Measurements from ENCODE around the gene C9orf78.

The C9orf78 gene

DNA sequence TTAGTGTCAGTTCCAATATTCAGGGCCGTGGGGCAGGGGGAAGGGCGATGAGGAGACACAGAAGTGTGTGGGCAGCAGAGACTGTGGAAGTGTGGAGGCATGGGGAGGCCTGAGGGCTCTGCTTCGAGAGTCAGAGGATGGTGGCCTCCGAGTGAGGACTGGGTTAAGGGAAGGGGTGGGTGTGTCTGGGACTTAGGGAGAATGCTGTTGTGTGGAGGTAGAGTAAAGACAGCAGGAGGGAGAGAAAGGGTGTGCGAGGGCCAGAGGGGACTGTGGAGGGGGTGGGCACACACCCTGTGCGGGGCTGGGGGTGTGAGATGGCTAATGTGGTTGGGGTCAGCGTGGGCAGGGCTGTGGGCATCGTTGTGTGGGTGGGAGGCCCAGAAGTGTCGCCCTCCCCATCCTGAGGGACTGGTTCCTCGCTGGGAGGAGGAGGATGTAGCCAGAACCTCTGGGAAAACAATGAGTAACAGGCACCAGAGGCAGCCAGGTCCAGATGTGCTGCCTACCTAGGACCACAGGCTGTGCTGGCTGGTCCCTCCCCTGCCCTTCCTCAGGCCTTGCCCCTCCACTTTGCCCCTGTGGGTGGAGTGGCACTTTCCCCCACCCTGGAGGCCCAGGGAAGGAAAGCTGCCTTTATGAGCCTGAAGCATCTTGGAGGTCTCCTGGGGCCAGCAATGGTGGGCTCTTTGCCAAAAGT, 4.4 kb upstream of the C9orf78 start:
- no peak for DNase-seq

DNA sequence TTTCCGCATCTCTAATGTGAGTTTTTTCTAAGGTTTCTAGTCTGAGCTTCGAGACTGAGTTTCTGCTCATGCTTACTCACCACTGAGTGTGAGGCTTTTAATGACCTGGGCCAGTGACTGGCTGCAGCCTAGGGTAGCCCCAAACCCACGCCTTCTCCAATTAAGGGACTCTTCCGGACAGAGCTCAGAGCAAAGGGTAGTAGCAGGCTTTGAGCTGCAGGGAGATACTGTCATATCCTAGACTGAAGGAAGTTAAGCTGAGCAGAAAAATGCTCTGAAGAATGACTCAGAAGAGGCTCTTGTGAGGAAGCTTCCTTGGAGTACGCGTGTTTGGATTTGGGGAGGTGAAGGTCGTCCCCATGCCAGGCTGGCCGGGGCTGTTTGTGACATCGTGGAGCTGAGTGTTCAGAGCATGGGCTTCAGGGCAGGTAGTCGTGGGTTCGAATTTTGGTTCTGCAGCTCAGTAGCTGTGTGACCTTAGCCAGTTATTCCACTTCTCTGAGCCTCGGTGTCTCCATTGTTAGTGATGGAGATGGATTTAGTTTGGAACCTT, 3.7 kb upstream of the C9orf78 start:
- DNase-seq = peak; percentile 48

DNA sequence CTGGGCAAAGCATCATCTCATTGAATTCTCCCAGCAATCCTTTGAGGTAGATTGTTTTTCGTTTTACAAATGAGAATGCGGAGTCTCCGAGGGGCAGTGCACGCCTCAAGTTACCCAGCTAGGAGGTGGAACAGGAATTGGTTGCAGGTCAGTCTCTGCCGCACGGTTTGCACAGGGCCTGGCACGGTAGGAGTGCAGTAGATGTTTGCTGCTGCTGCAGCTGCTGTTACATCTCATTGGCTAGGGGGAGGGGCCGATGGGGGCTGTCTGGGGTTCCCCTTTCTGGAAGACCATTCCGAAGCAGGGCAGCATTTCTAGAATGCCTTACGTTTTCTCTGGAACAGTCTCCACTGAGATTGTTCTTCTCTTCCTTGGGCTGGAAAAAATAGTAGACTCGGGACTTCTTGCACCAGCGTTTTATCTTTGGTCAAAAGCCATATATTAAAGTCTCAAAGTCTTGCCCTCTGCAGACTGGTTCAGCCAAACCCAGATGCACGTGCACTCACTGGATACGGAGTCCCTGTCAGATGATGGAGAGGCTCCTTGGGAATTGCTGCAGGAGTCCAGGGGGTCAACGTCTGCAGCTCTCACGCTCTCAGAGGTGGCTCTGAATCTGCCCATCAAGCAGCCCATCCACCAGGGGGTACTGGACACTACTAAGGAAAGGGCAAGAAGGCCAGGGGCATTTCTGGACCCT, 1.4 kb upstream of the C9orf78 start:
- peak; percentile 70 for DNase-seq

DNA sequence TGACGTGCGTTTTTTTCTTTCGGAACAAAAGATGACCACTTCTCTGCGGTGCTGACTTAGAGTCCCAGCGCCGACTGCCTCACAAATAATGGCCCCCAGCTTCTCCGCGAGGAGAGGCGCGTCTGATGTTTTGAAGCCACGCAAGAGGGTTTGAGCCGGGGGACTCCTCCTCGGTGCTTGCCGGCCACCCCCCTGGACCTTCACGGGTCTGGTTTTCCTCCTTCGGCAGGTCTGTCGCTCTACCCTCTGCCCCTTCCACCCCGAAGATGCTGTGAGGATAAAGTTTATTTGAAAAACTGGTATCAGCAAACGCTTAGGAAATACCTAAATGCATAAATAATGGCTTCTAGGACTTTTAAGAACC, 767 bp upstream of the C9orf78 start:
- peak; percentile 24 for DNase-seq

DNA sequence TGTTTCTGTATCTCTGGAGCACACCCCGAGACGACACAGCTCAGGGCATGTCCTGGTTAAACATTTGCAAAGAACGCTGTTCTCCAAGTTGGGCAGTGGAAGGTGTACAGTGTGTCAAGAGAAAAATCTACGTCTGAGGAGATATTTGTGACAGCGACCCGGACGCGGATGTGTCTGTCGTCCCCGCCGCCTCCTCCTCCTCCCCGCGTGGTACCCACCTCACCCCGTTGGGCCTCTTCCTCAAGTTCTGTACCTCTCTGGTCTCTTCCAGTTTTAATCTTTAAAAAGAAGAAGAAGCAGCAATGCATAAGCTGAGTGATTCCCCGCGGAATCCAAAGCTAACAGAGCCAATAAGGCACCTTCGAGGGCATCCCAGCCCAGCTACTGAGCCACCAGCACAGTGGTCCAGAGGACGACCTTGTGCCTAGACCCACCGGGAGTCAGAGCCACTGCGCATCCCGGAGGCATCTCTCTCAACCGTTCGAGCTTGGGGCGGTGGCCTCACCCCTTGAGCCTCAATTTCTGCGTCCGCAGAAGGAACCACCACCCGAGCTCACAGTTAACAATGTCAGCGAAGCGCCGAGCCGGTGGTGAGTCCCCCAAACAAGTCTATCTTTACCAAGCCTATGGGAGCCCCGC, 467 bp downstream of the C9orf78 start:
- DNase-seq = peak; percentile 70

DNA sequence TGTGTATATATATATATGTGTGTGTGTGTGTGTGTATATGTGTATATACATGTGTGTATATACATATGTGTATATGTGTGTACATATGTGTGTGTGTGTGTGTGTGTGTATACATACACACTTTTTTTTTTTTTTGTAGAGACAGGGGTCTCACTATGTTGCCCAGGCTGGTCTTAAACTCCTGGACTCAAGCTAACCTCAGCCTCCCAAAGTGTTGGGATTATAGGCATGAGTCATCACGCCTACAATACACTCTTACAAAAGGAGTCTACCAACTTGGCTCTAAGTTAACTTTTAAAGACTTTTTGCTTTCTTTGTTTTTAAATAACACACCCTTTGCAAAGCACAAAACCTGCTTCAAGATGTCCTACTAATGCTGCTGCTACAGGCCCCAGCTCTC, 2.1 kb downstream of the C9orf78 start:
- DNase-seq = no peak

DNA sequence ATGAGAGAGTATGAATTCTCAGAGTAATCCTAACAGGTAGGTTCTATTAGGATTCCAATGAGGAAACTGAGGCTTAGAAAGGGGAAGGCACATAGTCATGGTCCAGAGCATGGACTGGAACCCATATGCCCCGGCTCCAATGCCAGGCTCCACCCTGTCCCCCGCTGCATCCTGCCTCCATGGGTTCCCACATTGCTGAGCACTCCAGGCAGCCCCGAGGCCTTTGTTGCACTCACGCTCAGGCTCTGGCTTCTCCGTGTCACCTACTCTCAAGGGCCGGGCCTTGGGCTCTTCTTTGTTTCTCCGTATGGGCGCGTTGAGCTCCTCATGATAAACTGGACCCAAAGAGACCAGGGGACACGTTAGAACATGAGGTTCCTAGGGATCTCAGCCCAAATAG, 6.1 kb downstream of the C9orf78 start:
- DNase-seq = no peak

DNA sequence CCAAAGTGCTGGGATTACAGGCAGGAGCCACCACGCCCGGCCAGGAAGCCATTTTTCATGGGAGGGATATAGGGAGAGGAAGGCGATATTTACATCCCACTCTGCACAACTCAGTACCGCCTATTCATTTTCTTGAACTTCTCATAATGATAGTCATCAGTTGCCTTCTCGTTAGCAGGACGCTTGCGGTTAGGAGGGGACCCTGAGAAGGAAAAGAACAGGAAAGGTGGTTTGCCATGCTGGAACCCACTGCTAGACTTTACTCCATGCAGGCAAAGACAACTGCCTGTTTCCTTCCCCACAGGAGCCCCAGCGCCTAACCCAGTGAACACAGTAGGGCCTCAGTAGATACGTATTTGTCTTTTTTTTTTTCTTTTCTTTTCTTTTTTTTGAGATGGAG, 7.0 kb downstream of the C9orf78 start:
- no peak for DNase-seq

DNA sequence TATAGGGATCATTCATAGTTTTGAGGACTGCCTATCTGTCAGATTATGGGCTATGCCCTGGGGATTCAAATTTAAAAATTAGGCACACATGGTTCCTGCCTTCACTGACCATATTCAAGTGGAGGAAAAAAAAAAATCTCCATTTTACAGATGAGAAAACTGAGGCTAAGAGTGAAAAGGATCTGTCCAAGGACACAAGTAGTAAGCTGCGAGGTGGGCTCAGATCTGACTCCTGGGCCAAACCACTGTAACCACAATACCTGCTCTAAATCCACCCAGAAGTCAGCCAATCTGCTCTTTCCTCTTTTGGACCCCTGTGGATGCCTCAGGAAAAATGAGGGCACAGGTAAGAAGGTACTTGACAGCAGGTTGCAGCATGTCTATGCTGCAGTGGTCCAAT, 8.3 kb downstream of the C9orf78 start:
- DNase-seq = no peak

DNA sequence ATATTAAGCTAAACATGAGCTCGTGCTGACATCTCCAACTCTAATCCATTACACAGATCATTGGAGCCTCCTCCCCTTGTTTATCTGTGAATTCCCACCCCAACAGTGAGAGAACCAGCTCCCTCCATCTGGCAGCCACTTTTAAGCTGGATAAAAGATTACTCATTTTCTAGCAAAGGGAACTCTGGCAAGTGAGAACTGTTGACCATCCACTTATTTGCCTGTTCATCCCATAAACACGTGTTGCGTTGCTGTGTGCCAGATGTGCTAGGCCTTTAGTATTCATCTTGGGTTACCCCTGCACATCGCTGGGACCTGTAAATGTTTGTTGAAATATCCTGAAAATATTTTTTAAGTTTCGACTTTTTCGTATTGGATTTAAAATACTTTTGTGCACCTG, 8.7 kb downstream of the C9orf78 start:
- no peak for DNase-seq

DNA sequence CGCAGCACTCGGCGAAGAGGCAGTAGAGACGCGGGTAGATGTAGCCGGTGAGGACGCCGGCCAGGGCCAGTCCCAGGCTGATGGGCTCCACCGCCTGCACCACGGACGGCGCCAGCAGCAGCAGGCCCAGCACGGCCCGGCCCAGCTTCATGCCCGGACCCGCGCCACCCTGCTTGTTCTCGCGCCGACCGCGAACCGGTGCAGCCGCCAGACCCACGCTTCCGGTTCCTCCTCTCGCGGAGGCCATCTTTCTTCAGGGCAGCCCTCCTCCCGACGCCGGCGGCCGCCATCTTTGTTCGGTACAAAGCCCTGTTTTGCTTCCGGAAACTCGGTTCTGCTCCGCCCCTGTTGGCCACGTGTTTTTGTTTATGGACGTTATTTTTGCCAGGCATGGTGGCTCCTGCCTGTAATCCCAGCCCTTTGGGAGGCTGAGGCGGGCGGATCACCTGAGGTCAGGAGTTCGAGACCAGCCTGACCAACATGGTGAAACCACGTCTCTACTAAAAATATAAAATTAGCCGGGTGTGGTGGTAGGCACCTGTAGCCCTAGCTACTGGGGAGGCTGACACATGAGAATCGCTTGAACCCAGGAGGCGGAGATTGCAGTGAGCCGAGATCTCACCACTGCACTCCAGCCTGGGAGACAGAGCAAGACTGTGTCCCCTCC, 11.0 kb downstream of the C9orf78 start, which contains the start of gene TOR1A:
TSS of gene TOR1A (minus strand) at position 202 of the 667 bp plus-strand sequence. CDS start at position 151, 51 bp downstream.
- peak; percentile 93 for DNase-seq

DNA sequence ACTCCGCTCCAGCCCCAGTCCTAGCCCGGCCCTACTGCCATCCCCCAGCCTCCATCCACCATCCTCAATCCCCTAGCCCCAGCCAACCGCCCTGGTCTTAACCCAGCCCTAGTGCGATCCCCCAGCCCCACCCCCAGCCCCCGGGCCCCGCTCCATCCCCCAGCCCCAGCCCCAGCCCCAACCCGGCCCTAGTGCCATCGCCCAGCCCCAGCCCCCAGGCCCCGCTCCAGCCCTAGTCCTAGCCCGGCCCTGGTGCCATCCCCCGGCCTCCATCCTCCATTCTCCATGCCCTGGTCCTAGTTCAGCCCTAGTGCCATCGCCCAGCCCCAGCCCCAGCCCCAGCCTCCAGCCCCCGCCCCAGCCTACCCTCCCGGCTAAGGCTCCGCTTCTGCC, 11.5 kb downstream of the C9orf78 start:
- DNase-seq = no peak

DNA sequence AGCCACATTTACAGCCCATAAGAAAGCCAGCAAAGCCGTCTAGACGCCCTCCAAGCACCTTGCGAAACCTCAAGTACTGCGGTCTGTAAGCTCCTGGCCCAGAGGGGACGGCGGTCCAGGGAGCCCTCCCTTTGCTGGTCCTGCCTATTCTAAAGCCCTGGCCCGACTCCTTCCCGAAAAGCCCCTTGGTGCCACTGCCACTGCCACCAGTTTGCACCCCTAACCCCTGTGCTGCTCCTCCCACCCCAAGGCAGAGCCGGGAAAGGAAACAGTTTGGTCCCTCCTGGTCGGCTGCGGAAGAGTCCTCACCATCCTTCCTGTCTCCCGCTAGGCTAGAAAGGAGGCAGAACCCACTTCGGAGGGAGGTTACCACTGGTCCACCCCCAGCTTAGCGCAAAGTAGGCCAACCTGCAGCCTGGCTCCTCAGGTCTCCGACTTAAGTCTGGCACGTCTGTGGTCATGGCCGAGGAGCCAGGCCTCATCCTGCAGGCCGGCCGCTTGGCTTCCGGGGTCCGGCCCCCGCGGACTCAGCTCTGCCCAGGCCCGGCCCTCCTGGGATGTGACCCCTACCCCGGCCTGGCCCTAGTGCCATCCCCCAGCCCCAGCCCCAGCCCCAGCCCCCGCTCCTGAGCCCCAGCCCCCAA, 12.1 kb downstream of the C9orf78 start:
- DNase-seq = peak; percentile 23

DNA sequence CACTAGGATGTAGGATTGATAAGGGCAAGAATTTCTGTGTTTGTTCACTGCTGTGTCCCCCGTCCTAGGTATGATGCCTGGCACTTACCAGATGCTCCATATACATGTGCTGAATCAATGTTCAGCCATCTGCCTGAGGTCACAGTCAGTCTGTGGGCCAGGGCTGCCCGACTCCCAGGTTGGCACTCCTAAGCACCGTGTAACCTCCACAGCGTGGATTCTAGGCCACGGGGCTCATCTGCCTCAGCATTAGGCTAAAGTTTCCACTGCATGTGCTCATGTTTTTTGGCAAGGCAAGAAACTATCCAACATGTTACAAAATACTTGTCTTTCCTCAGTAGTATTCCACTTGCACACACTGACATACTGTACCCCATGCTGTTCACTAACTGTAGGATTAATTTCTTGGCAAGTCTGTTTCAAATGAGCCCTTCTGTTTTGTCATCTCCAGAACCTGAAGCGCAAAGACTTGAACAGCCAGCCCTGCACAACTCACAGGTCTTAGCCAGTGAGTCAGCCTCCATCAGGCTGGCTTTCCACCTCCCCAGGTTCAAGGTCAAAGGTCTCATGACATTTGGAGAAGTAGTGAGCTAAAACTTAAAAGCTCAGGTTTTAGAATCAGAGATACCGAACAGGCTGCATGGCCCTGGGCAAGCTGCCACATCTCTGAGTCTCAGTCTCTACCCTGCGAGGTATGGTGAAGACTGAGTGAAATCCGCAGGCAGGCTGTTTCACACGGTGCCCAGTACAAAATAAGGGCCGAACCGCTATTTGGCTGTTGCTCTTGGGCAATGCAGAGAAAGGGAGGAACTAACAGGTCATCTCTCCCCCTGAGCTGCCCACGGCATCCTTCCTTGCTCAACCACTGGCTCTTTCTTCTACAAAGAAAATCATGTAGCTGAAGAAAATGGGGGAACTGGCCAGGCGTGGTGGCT, 18.3 kb downstream of the C9orf78 start:
- no peak for DNase-seq

DNA sequence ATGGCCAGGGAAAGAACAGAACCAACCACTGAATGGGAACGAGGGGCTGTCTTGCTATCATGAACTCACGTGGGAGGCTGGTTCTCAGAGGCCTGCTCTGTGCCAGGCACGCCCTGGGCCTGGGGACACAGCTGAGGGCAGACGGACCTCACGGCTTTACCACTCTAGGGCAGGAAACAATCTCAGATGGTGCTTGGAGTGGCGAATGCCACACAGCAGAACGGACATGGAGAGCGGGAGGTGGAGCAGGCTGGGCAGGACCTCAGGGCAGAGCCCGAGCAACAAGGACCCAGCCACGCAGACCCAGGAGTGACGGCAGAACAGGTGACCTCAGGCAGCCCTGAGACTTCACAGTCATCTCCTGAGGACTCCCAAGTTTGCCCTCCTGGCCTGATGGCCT, 19.8 kb downstream of the C9orf78 start:
- DNase-seq = no peak

DNA sequence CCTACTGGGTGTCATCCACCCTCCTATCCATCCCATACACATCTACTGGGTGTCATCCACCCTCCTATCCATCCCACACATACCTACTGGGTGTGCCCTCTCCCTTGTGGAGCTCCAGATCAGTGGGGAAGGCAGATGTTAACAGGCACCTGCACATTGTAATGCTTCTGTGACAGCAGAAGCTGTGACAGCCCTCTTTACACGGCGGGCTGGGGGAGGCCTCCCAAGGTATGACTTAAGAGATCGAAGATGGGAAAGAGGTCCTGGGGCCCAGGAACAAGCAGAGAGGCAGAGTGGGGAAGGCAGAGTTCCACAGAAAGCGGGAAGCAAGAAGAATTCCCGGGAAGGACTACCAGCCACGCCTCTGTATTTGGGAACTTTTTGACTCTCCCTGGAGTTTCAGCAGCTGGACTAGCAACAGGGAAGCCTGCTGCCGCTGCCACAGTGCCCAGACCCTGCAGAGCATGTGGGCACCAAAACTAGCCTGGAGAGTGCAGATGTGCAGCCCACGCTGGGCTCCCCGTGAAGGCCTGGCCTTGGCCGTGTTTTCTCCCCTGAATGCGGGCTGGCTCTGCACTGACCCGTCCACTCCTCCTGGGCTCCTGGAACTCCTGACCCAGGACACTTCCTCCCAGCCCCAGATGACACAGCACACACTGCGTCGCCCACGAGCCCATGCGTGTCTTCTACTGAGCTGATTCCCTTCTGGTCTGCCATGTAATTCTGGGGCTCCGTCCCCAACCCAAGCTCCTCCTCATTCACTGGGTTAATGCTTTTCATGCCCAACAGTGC, 20.4 kb downstream of the C9orf78 start:
- DNase-seq = no peak

DNA sequence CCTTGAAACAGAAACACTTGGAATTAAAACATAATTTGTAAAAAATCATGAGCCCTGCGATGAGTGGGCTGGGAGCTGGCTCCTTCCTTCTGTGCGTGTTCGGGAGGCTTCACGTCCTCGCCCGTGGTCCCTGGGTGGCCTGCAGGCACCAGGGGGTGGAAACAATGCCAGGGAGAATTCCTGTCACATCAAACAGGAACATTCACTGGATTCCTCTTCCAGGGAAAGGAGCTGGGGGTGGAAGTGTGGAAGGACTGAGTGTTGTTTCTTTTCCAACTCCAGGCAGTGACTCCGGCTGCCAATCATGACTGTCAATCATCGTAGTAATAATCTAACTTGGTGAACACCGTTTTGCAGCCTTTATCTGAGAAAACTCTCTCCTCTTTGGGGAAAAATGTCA, 21.4 kb downstream of the C9orf78 start:
- no peak for DNase-seq

DNA sequence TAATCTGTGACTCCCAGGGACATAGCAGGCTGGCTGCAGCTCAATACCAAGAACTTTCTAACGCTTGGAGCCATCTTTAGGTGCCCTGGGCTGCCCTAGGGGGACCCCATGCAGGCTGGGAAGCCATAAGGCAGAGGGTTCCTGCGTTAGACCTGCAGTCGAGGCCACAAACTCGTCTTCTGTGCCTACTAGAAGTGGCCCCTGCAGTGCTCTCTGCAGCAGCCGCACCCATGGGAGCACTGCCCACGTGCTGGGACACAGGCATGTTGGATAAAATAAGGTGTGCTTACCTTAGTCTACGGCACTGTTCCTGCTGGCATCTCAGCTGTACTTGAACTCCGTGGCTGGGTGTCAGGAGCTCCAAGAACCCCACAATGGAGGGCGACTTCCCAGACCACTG, 22.7 kb downstream of the C9orf78 start:
- DNase-seq = no peak

DNA sequence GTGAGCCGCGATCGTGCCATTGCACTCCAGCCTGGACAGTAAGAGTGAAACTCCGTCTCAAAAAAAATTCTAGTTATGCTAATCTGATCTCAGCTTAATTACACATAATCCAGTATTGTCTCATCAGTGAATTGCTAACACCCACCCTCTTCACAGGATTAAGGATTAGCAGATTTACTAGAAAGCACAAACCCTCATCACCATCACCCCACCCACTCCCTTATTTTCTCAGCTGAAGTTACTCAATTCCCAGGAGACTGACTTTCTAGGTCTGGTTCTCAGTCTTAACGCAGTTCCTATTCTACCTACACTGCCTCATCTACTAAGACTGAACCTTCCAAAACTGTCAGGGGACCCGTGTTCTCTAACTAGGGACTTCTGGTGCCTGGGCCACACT, 23.1 kb downstream of the C9orf78 start:
- no peak for DNase-seq

DNA sequence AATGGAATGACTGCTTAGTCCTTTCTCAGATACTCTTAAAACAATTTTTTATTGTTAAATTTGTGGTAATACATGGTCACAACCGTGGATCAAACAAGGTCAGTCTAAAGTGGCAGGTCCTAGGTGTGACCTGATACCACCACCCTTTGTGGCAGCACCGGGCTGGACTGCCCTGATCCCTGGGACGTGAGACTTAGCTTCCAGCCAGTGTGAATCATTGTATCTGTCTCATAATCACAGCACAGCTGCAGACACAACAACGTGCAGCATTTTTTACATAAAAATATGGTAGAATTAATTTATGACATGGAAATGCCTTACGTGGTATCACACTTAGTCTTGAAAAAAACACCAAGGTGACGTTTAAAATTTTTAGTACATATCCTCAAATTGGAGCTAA, 24.3 kb downstream of the C9orf78 start:
- no peak for DNase-seq

DNA sequence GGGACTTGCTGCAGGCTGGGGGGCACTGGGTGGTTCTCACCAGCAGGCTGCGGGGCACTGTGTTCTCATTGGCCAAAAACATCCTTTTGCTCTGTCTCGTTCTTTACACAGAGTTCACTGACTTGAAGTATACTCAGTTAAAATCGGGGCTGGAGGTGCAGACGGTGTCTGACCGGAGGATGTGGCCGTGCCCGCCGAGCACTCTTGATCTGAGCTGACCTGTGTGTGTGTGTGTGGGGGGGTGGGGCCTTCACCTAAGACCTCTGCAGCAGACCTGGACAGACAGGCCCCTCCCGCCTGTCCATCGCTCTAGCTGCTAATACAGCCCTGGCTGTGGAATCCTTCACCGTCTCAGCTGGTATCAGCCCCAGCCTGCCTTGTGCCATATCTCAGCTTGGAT, 25.0 kb downstream of the C9orf78 start:
- no peak for DNase-seq
